CD14-positive monocyte (primary cell): ENCODE data around the gene PTPN9. TPM values are rescaled to one million over a fixed set of nuclear protein-coding genes. Genes with fewer than 3 reads are reported as not detected.

Experiments used
- DNase-seq, 3 donors: peaks; one replicate each; pipeline ENCODE4 v3.0.0-alpha.2; 2011 to 2022
- H2AFZ ChIP-seq: 2 replicates; pipeline ENCODE4 v1.6.0; 2012; ENCODE audit warnings: mild to moderate bottlenecking, low read depth, low read length, inconsistent platforms; ENCODE audit not compliant: insufficient read depth, poor library complexity, severe bottlenecking
- H3K27ac ChIP-seq, 2 donors: 1 replicate in 1 of 2; 2 replicates in 1 of 2; pipeline ENCODE4 v1.5.1; 2012 to 2013; ENCODE audit warnings: low read length in 2 of 2, control low read depth in 1 of 2, inconsistent platforms in 1 of 2, low read depth in 1 of 2, mild to moderate bottlenecking in 1 of 2
- H3K27me3 ChIP-seq, 2 donors: one replicate each; pipeline versions ENCODE4 v1.6.0 to v1.6.1; 2011 to 2013; ENCODE audit warnings: low read length in 2 of 2; ENCODE audit not compliant: control insufficient read depth in 2 of 2, insufficient read depth in 2 of 2
- H3K36me3 ChIP-seq, 2 donors: replicated peaks in 1 of 2; 1 replicate in 1 of 2; 2 replicates in 1 of 2; pipeline versions ENCODE4 v1.5.1 to v1.6.1; 2012 to 2013; ENCODE audit warnings: low read length in 2 of 2, control low read depth in 1 of 2, inconsistent platforms in 1 of 2, mild to moderate bottlenecking in 1 of 2; ENCODE audit not compliant: insufficient read depth in 2 of 2, control insufficient read depth in 1 of 2
- H3K4me1 ChIP-seq, 2 donors: 1 replicate in 1 of 2; 2 replicates in 1 of 2; pipeline versions ENCODE4 v1.5.1 to v1.6.1; 2012 to 2013; ENCODE audit warnings: low read length in 2 of 2, control low read depth in 1 of 2, inconsistent platforms in 1 of 2, mild to moderate bottlenecking in 1 of 2, moderate library complexity in 1 of 2; ENCODE audit not compliant: insufficient read depth in 2 of 2, control insufficient read depth in 1 of 2
- H3K4me2 ChIP-seq: replicated peaks from 2 replicates; pipeline ENCODE3; 2012; ENCODE audit warnings: low read length, moderate library complexity, mild to moderate bottlenecking; ENCODE audit not compliant: poor library complexity, severe bottlenecking; ENCODE audit errors: extremely low read depth
- H3K4me3 ChIP-seq, 3 experiments: fragments of 200-600 bp in 1 of 3; sonication (generic) in 1 of 3; replicated peaks in 1 of 3; 1 replicate in 2 of 3; 2 replicates in 1 of 3; pipeline ENCODE4 v1.5.1; 2011 to 2013; ENCODE audit warnings: low read length in 3 of 3, mild to moderate bottlenecking in 3 of 3, control low read depth in 2 of 3, low read depth in 2 of 3, inconsistent platforms in 1 of 3, moderate library complexity in 1 of 3
- H3K79me2 ChIP-seq: 2 replicates; pipeline ENCODE4 v1.6.0; 2012; ENCODE audit warnings: mild to moderate bottlenecking, control low read depth, inconsistent platforms, low read length, moderate library complexity; ENCODE audit not compliant: insufficient read depth
- H3K9ac ChIP-seq: 2 replicates; pipeline ENCODE4 v1.6.0; 2017; ENCODE audit warnings: low read length, mild to moderate bottlenecking; ENCODE audit not compliant: insufficient read depth, poor library complexity, severe bottlenecking
- H3K9me3 ChIP-seq, 2 donors: replicated peaks in 1 of 2; 1 replicate in 1 of 2; 2 replicates in 1 of 2; pipeline versions ENCODE4 v1.5.1 to v1.6.1; 2012 to 2013; ENCODE audit warnings: low read length in 2 of 2, control low read depth in 1 of 2; ENCODE audit not compliant: control insufficient read depth in 1 of 2, insufficient read depth in 1 of 2
- H4K20me1 ChIP-seq: 2 replicates; pipeline ENCODE4 v1.6.0; 2012; ENCODE audit warnings: mild to moderate bottlenecking, low read length, control low read depth, moderate library complexity; ENCODE audit not compliant: insufficient read depth
- H3K27ac Mint-ChIP-seq, 7 donors: one replicate each; pipeline ENCODE4 v1.8.0; 2020; ENCODE audit warnings: mild to moderate bottlenecking in 7 of 7, mixed read lengths in 7 of 7, moderate library complexity in 6 of 7, inconsistent platforms in 2 of 7
- H3K27me3 Mint-ChIP-seq, 3 donors: one replicate each; pipeline ENCODE4 v1.8.0; 2021 to 2022; ENCODE audit warnings: low read depth in 3 of 3, mild to moderate bottlenecking in 3 of 3, mixed read lengths in 3 of 3, moderate library complexity in 3 of 3, inconsistent platforms in 1 of 3
- H3K36me3 Mint-ChIP-seq, 2 donors: one replicate each; pipeline ENCODE4 v1.8.0; 2020; ENCODE audit warnings: mixed read lengths in 2 of 2, inconsistent platforms in 1 of 2, mild to moderate bottlenecking in 1 of 2
- H3K4me1 Mint-ChIP-seq: one replicate; pipeline ENCODE4 v1.8.0; 2020; ENCODE audit warnings: mild to moderate bottlenecking, mixed read lengths
- H3K4me3 Mint-ChIP-seq, 2 donors: one replicate each; pipeline ENCODE4 v1.8.0; 2020; ENCODE audit warnings: mild to moderate bottlenecking in 2 of 2, mixed read lengths in 2 of 2, moderate library complexity in 1 of 2
- H3K9me3 Mint-ChIP-seq, 7 donors: one replicate each; pipeline ENCODE4 v1.8.0; 2020 to 2022; ENCODE audit warnings: mixed read lengths in 7 of 7, mild to moderate bottlenecking in 6 of 7, moderate library complexity in 6 of 7, inconsistent platforms in 2 of 7
- WGBS: methylation state at CpG from one replicate; pipeline ENCODE4 v1.1.5; 2013; ENCODE audit warnings: missing lambda C conversion rate; ENCODE audit not compliant: insufficient coverage; 5-methylcytosine and 5-hydroxymethylcytosine counted together
- intact Hi-C, 2 donors: fragments of 100-400 bp; cut with micrococcal nuclease; formaldehyde crosslinking; loops; one replicate each; pipeline versions ENCODE4 v1.15.0 to v1.15.1; 2023
- polyA plus RNA-seq, 3 donors: library from polyadenylated mRNA; depleted of rRNA in 1 of 3; unstranded in 2 of 3; stranded (reverse) in 1 of 3; fragments of 300-500 nt in 2 of 3; fragments of >200 nt in 1 of 3; fragmentation: Illumina TruSeq in 2 of 3; gene quantifications; 1 replicate in 2 of 3; 2 replicates in 1 of 3; pipeline ENCODE4 v1.2.3, GENCODE V29; 2012 to 2021
- small RNA-seq: library from RNA; depleted of rRNA; stranded (forward); fragments of <200 nt; gene quantifications from one replicate; pipeline ENCODE3, GENCODE V24; 2012; ENCODE audit warnings: low read depth; ENCODE audit not compliant: insufficient read length
- TF ChIP-seq, protein P1 (sequence below): fragments of 200-600 bp; IDR thresholded peaks from one replicate; pipeline ENCODE4 v1.8.0; 2022; ENCODE audit warnings: antibody characterized with exemption, mild to moderate bottlenecking

Gene PTPN9
- polyA plus RNA-seq, 3 donors, result 21.1 to 40.1 (median 28.0) TPM

DNA sequence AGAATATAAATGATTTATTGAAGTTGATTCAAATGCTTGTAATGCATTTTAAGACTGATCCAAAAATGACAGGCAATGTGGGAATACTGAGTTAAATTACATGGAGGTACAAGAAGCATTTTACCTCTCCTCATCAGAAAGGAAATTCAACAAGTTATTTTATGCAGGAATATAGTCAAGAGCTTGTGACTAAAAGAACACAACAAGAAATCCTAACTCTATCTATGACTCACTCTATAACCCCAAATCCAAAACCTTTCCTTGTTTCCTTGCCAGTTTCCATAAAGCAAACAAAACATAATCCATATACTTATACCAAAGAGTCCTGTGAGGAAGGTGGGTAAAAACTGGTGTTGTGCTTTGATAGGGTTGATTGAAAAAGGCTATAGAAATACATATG, 158.4 kb downstream of the PTPN9 start:
- Histone ChIP-seq H3K9me3 (no peaks in the 10 kb centered on the region), H3K4me1 (no peaks in the 10 kb centered on the region), H4K20me1 (peaks cover 16% of the 10 kb centered on the region), H3K79me2 (peaks cover 22% of the 10 kb centered on the region), H3K36me3 (peaks cover 43 to 90% of the 10 kb centered on the region in 2 donors), H3K27me3 (no peaks in the 10 kb centered on the region), H2AFZ (no peak overlapping the region), H3K4me3 (no peak overlapping the region), H3K4me2 (no peak overlapping the region), H3K9ac (no peak overlapping the region), H3K27ac (no peak overlapping the region)
- peaks cover 0 to 2% (median 0%) of the 10 kb centered on the region in 3 donors for H3K27me3 Mint-ChIP-seq
- H3K9me3 Mint-ChIP-seq, result no peaks in the 10 kb centered on the region
- H3K27ac Mint-ChIP-seq, result no peak overlapping the region
- DNase-seq, result no peak
- no peaks in the 10 kb centered on the region for H3K4me1 Mint-ChIP-seq
- TF ChIP-seq, protein P1, sequence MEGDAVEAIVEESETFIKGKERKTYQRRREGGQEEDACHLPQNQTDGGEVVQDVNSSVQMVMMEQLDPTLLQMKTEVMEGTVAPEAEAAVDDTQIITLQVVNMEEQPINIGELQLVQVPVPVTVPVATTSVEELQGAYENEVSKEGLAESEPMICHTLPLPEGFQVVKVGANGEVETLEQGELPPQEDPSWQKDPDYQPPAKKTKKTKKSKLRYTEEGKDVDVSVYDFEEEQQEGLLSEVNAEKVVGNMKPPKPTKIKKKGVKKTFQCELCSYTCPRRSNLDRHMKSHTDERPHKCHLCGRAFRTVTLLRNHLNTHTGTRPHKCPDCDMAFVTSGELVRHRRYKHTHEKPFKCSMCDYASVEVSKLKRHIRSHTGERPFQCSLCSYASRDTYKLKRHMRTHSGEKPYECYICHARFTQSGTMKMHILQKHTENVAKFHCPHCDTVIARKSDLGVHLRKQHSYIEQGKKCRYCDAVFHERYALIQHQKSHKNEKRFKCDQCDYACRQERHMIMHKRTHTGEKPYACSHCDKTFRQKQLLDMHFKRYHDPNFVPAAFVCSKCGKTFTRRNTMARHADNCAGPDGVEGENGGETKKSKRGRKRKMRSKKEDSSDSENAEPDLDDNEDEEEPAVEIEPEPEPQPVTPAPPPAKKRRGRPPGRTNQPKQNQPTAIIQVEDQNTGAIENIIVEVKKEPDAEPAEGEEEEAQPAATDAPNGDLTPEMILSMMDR, result no peak
- H3K36me3 Mint-ChIP-seq, result peaks cover 37 to 67% of the 10 kb centered on the region in 2 donors
- intact Hi-C loops, result no loop called here
- H3K4me3 Mint-ChIP-seq, result no peak overlapping the region

DNA sequence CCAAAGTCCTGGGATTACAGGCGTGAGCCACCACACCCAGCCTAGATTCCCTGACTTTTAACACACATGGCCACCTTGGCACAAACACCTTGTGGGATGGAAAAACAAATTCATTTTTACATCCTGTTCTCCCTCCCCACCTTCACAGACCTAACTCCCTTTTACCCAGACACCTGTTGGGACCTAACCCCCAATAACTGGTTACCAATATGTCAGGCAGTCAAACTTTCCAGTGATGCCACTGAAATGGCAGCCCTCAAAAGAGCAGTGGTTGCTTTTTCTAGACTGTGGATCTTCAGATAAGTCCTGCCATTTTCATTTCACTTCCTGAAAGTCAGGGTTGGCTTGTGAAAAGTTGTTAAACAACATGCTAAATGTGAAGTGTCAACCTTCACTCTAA, 162.5 kb downstream of the PTPN9 start:
- Mint-ChIP-seq H3K36me3 (peaks cover 51 to 76% of the 10 kb centered on the region in 2 donors), H3K9me3 (no peaks in the 10 kb centered on the region), H3K27ac (peak overlapping the region in 1 of 7 donors; percentile 69), H3K4me1 (no peaks in the 10 kb centered on the region), H3K27me3 (no peaks in the 10 kb centered on the region), H3K4me3 (no peak overlapping the region)
- Histone ChIP-seq H4K20me1 (peaks cover 15% of the 10 kb centered on the region), H3K9me3 (no peaks in the 10 kb centered on the region), H2AFZ (no peak overlapping the region), H3K9ac (no peak overlapping the region), H3K27ac (peak overlapping the region in 1 of 2 donors; percentile 36), H3K79me2 (peaks cover 8% of the 10 kb centered on the region), H3K27me3 (no peaks in the 10 kb centered on the region), H3K4me1 (no peaks in the 10 kb centered on the region), H3K36me3 (peaks cover 60 to 89% of the 10 kb centered on the region in 2 donors), H3K4me2 (no peak overlapping the region), H3K4me3 (no peak overlapping the region)
- no peak for DNase-seq
- TF ChIP-seq, protein P1, result no peak
- 100% methylated on average over 1 of the region's 1 CpG for WGBS
- intact Hi-C loops, result no loop called here

Small RNA genes within 50 kb of the gene (small RNA-seq; reads per million reads assigned to genes)
- gene AC105036.1 (not detected), gene AC105036.2 (not detected)

Other genes with a start within 250 kb of the PTPN9 start
- gene COMMD4, start 243.3 kb downstream of the PTPN9 start, polyA plus RNA-seq, result 10 to 100 TPM; 41.1 to 63.1 (median 41.3) TPM
- 1 to 10 TPM in 1 of 3 donors, under 1 TPM in 2; 0.52 to 6.7 (median 0.53) TPM for gene NEIL1, start 232.3 kb downstream of the PTPN9 start, polyA plus RNA-seq
- 100 to 1,000 TPM in 1 of 3 donors, 10 to 100 TPM in 2; 32.9 to 453 (median 42.9) TPM for gene MAN2C1, start 210.7 kb downstream of the PTPN9 start, polyA plus RNA-seq
- gene SIN3A, start 127.6 kb downstream of the PTPN9 start, polyA plus RNA-seq, result 10 to 100 TPM in 1 of 3 donors, 1 to 10 TPM in 2; 2.3 to 20.7 (median 7.9) TPM
- gene SNUPN, start 46.4 kb upstream of the PTPN9 start, polyA plus RNA-seq, result 10 to 100 TPM; 11.7 to 31.8 (median 29.3) TPM
- gene IMP3, start 60.9 kb upstream of the PTPN9 start, polyA plus RNA-seq, result 100 to 1,000 TPM in 1 of 3 donors, 10 to 100 TPM in 2; 36.7 to 119 (median 99.3) TPM
- 1 to 10 TPM; 2.4 to 4.8 (median 2.4) TPM for gene SNX33, start 68.6 kb upstream of the PTPN9 start, polyA plus RNA-seq
- gene CSPG4, start 133.5 kb upstream of the PTPN9 start, polyA plus RNA-seq, result not detected